Effector CD8-positive, alpha-beta T cell (primary cell): ENCODE results near the gene CTSV.
A peak's percentile ranks its signal among the peaks of the same experiment; 100 is the strongest.
"Not testable (repeated sequence)": the region's sequence is repeated elsewhere in the genome, so short reads cannot be mapped to it uniquely, and the experiment has no call there.

ENCODE experiments used
- DNase-seq: peaks from one replicate; lab custom pipeline; 2025; lab: John Stamatoyannopoulos, UW
- total RNA-seq, 4 experiments: gene quantifications; one replicate each; lab custom pipeline; 2026; lab: John Stamatoyannopoulos, UW

Gene CTSV
- total RNA-seq = 0.19 to 2.9 (median 1.1) reads per million in 4 experiments

DNA sequence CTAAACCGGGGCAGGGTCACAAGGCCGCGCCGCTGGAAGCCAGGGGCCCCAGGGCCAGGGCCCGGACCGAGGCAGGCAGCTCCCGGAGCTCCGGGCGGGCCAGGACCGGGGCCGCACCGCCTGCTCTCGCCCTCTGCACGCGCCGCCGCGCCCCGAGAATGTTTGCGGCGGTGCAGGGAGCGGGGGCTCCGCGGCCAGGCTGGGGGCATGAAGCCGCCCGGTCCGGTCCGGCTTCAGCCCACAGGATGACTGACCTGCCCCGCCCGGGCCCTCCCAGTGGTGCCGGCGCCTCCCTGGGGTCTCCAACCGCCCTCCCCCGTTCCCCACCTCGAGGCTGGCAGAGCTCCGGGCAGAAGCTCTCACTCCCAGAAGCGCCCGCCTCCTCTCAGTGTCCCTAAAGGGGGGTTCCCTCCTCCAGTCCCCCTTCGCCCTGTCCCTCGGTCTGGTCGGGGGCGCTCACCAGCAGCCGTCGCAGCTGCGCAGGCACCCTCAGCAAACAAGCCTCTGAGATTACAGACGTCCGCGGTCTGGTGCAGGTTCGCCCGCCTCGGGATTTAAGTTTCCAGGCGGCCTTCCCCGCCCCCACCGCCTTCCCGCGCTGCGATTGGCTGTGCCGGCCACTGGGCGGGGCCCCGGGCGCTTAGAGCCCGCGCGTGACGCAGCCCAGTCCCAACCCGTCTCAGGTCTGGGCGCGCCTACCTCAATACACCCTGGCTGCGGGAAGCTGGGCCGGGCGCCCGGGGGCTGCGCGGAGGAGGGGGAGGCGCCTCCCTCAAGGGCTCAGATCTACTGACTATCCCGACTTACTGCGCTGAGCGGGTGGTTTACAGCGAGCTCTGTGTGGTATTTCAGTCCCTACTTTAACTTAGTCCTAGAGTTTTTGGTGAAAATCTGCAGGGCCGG lies at the start of gene CTSV:
Gene CTSV (minus strand): TSS at position 532 of the 903 bp plus-strand sequence. CDS start 1,099 bp downstream, outside the sequence.
- DNase-seq = peak; percentile 41

DNA sequence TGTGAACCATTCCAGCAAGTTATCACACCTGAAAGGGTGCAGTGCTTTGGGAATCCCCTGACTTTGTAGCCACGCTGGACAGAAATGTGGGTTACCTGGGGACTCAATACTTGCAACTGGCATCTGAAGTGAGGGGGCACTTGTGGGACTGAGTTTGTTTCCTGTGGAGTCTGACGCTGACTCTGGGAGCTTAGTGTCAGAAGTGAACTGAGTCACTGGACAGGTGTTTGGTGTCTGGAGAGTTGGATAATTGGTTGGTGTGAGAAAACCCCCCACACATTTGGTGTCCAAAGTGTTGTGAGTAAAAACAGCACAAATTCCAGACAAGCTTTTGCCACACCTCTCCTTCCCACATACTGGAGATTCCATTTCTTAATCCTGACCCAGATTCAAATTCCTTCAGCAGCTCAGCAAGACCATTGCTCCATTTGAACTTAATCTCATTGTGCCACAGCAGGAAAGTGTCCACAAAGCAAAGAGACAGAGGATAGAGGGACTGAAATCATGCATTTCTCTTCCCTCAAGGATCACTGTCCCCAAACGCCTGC lies 48.8 kb upstream of the CTSV start:
- DNase-seq = not testable (repeated sequence)

DNA sequence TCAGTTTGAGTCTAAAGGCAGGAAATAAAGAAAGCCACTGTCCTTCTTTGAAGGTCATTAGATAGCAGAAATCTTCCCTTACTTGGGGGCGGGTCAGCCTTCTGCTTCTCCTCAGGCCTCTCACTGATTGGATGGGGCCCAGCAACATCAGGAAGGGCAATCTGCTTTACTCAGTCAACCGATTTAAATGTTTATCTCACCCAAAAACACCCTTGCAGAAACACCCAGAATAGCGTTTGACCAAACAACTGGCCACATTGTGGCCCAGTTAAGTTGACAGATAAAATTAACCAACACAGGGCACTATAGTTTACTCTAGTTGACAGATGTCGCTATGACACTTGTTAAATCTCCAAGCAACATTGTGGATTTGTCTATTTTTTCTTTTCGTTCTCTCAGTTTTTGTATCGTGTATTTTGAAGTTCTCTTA lies 45.6 kb upstream of the CTSV start:
- not testable (repeated sequence) for DNase-seq

GRCh38 chr9:97078362-97078761 lies 39.4 kb upstream of the CTSV start:
- no peak for DNase-seq

DNA sequence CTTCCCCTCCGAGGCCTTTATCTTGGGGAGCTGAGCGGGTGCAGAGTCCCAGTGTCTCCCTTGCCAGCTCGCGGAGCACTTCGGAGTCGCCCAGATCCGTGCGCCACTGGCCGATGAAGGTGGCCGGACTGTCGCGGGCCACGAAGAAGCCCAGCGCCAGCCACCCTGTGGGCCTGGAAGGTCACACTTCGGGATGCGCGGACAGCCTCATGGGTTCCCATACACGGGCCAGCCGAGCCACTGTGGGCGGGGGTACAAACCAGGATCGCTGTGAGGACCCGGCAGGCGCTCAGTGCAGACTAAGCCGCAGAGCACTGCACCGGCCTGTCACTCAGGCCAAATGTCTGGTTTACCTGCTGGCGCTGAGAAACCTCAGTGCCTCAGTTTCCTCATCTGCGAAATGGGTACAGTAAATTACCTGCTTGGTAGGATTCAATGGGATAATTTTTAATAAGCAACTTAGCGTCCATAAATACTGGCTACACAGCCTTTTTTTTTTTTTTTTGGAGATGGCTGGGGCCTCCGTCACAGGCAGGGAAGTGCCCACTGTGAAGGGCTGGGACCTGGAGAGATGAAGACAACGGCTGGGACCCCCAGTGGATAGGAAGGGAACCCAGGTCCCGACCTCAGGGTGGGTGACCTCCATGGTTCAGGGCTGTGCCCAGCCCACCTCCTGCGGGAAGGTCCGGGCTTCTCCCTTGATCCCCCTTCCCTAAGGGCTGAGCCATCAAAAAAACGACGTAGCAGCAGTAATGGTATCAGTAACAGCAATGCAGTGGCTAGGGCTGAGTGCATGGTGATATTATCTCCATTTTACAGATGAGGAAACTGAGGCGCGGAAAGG lies 38.7 kb upstream of the CTSV start:
- DNase-seq = no peak

DNA sequence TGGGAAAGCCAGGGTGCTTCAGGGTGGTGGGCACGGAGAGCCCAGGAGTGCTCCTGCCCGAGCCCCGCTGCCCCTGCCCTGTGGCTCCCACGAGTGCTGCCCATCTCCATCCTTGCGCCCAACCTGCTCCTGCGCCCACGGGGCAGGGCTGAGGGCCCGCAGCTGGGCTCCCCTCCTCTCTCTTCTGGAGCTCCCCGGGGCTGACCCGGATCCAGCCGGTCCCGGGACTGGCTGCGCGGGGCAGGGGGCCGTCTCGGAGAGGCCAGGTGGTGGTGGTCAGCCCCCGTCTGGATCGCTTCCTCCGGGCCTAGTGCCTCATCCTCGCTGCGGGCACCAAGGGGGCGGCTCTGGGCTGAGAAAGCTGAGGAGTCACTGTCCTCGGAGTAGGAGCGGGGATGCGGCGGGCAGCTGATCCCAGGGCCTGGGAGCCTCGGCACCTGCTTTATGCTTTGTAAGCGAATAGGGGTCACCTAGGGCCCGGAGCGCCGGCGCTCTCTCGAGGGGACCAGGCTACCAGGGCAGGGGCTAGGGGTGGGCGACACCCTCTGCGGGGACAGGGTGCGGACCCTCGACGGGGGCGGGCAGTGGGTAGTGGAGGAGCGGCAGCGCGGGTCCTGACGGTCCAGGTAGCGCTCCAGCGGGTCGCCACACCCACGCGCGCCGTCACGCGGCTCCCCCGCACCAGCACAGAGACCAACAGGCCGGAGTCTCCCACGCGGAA lies 37.9 kb upstream of the CTSV start:
- DNase-seq = not testable (repeated sequence)

DNA sequence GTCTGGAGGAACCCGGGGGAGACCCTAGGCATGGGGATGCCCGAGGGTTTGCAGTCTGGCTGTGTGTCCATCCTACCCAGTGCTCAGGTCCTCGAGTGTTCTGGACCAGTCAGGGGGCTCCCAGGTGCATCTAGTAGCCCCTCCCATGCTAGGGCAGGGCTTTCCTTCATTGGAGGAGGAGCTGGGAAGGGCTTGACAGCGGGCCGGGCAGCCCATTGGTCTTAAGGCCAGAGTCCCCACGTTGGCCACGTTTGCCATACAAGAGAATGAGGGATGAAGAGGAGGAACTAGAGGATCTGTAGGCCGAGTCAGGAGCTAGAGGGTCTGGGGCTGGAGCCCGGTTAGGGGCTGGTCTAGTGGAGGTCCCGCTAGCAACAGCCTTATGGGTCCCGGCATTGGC lies 37.3 kb upstream of the CTSV start:
- DNase-seq = no peak

GRCh38 chr9:97075289-97075985 lies 36.5 kb upstream of the CTSV start:
- no peak for DNase-seq

DNA sequence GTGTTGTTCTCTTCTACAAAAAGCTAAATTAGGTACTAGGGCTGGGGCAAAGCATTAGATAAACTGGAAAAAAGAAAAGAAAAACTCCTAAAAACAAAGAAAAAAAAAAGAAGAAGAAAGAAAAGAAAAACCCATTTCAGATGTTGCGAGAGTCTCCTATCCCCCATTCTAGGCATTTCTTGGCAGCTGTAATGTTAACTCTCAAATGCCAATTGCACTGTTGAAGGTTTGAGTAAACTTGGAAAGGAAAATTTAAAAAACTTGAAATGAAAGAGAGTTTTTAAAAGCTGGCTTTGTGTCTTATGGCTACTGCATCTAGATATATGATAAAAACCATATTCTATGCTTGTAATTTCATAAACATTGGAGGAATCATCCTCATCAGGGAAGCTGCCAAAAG lies 34.6 kb upstream of the CTSV start:
- DNase-seq = no peak

DNA sequence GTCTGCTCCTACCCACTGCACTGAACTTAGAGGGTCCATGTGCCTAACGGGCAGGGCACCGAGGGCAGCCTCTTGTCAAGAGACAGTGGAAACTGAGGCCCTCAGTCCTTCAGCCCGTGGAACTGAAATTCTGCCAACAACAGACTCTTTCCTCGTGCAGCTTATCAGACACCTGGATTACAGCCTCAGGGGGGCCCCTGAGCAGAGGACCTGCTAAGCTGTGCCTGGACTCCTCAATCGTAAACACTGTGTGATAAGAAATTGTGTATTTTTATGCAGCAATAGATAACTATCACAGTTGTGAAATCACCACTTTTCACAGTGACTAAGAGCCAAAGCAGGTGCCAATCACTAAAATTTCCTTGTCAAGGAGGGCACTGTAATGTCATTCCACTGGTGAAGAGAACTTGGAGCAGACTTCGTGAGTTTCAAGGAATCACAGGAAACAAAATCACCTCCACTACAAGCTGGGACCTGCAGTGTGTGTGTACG lies 33.4 kb upstream of the CTSV start:
- no peak for DNase-seq

DNA sequence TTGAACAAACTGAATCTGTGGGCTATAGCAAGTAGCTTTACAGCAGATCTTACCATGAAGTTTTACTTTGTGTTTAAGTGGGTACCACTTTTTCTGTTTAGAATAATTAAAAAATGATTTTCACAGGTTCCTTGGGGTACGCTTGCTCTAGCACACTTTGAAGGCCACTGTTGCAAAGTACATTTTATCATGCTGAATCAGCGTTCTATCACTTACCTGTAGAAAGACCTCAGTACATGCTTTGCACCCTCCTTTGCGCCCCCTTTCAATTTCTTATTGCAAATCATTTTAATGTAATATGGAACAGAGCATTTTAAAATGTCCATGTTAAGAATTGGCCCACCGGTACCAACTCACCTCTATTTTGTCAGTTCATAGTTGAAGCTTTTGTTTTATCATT lies 31.4 kb upstream of the CTSV start:
- DNase-seq = not testable (repeated sequence)

DNA sequence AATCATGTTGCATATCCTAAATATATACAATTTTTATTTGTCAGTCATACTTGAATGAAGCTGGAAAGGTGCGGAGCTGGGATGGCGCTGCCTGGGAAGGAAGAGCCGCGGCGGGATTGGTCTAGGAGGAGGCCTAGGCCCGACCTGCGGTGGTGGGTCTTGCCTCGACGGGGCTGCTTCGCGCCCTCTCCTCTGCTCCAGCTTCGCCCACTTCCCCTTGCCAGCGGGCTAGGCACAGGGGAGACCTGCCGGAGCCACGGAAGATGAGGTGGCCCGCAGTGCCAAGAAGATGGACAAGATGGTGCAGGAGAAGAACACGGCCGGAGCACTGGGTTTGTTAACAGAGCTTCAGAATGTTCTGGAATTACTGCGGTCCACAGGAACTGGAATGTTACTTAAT lies 28.5 kb upstream of the CTSV start:
- DNase-seq = no peak

GRCh38 chr9:97064176-97064575 lies 25.2 kb upstream of the CTSV start:
- DNase-seq = no peak

DNA sequence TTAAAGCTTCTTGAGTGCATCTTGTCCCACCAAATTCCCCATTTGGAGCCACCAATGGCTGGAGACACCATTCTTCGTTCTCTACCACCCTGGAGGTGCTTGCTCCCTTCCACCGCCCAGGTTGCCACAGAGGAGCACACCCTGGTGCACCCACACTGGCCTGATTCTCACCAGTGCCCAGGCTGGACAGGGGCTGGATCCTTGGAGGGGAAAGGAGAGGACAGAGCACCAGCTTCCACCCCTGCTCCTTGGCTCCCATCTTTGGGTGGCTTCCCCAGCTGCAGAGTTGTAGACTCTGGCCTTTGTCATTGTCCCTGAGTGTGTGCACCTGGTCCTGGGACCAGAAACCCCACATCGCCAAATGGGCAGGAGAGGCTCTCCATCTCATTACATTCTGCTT lies 21.9 kb upstream of the CTSV start:
- DNase-seq = no peak

DNA sequence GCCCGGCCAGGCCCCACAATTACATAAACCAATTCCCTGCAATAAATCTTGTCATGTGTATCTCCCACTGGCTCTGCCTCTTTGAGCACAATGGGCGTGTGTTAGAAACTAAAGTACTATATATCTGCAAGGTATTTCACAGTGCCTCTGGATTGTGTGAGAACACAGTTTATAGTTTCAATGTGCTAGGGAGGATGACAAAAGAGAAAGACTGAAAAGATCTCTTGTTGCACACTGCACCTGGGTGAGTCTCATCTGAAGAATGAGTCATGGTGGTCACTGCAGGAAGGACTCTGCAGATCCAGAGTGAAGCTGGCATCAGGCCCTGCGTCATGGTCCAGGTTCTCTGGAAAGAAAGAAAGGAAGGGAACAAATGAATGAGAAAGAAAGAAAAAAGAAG lies 20.7 kb upstream of the CTSV start:
- no peak for DNase-seq

GRCh38 chr9:97057651-97058050 lies 18.7 kb upstream of the CTSV start:
- DNase-seq = no peak

GRCh38 chr9:97055891-97056290 lies 16.9 kb upstream of the CTSV start:
- not testable (repeated sequence) for DNase-seq

DNA sequence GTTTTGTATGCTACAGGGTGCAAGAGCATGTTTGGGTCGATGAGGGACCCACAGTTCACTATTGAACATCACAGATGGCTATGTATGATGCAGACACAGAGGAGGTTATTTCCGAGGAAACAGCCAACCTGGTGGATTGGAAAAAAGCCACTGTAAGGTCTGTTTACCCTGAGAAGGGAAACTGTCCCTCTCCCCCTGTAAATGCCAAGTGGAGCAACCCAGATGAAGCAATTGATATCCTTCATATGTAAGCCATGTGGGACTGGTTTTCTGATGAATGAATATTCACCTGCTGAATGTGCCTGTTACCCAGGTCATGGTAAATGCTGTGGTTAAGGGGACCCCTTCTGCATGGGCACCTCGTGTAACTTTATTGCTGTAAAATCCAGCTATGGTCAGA lies 14.8 kb upstream of the CTSV start:
- DNase-seq = no peak

DNA sequence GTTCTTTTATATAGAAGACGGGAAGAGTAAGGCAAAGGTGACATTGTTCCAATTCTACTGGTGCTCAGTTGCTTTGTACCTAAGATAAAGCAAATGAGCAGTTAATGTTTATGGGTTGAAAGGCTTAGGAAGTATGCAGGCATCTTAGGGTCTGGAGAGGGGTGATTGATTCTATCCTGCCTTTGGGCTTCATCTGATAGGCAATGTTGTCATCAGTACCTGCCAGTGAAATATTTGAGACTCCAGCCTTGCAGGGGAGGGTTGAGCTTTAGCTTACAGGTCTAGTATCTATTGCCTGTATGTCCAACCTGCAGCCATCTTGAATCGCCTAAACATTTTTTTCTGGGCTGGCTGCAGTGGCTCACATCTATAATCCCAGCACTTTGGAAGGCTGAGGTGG lies 13.8 kb upstream of the CTSV start:
- DNase-seq = no peak

DNA sequence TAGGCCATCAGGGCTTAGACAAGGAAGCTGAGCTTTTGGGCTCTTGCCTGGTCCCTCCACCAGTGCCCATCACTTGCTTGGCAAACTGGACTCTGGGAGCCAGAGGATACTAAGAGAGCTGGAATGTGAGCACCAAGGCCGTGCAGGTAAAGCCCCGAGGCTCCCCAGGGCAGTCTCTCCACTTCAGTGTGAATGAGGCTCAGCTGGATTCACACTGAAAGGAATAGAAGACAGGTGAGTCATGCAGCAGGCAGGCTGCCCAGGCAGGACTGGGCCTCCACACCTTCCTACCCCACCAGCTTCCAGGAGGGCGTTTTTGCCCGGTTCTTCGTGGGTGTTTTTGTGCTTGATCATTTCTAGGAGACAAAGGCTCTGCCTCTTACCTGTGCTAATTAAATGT lies 7.3 kb upstream of the CTSV start:
- DNase-seq = no peak

DNA sequence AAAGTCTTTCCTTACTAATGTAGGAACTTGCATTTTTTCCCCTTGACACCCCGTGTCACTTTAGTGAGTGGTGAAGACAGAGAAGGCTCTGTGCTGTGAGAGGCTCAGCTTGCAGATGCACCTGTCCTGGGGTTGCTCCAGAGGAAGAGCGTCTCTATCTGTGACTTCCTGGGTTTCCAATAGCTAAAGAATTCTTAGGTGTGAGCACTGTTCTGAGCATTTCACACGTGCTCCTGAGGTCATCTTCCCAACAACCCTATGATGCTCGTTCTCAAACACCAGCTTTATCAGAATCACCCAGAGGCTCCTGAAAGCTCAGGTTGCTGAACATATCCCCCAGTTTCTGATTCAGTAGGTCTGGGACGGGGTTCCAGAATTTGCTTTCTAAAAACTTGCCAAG lies 6.4 kb upstream of the CTSV start:
- DNase-seq = no peak
